Lower leg skin (tissue), 3 donors: ENCODE data around the gene CCDC195.

Experiments used
- CTCF ChIP-seq, 3 donors: fragments of 450-650 bp; IDR thresholded peaks; one replicate each; pipeline ENCODE4 v1.5.1; 2016; ENCODE audit warnings: antibody characterized with exemption in 3 of 3, mild to moderate bottlenecking in 3 of 3, moderate library complexity in 2 of 3
- POLR2A ChIP-seq, 2 donors: fragments of 450-650 bp; IDR thresholded peaks; one replicate each; pipeline ENCODE4 v1.6.1; 2016 to 2017; ENCODE audit warnings: antibody characterized with exemption in 2 of 2, mild to moderate bottlenecking in 1 of 2, moderate library complexity in 1 of 2

GRCh38 chr2:224716201-224716600, at the start of gene CCDC195:
- no peak for TF ChIP-seq CTCF (IDR thresholded peaks at IDR 0.05)
- TF ChIP-seq POLR2A (IDR thresholded peaks at IDR 0.05): no peak
